ENCODE data around the gene GM2A. TPM values are rescaled to one million over a fixed set of nuclear protein-coding genes. Genes with fewer than 3 reads are reported as not detected.

Gene GM2A
- total and polyA plus RNA-seq, 2 donors (not counting 1 experiment from before 2014, with no cell fraction given): 29.8 to 82.7 TPM

DNA sequence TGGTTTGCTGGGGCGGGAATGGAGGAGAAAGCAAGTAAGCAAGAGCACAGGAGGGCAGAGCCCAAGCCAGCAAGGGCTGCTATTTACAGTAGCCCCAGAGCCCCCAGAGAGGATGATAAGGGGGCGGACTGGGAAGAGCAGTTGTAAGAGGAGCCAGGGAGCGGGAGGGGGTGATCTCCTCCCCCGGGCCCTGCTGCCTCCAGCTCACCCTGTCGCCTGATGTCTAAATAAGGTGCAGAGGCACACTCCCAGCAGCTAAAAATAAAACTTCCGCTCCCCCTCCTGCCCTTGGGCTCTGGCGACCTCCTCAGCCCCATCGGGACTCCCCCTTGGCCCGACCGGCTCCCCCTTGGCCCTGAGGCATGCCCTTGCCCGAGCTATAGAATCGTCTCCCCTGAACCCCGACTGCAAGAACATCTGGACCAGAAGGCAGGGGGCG lies 14.7 kb upstream of the GM2A start:
- WGBS (ENCODE audit: insufficient coverage): 6% methylated on average over 13 of the region's 14 CpGs
- intact Hi-C loops (cut with micrococcal nuclease): loop anchor here (1.0 to 2.0 kb wide), 4 partner anchors 14 to 114 kb away; partner anchors contain the start of genes ANXA6 and CCDC69
- Mint-ChIP-seq H3K27me3 (no peaks in the 10 kb centered on the region), H3K27ac (peak overlapping the region; percentile 74), H3K4me1 (peaks cover 95% of the 10 kb centered on the region), H3K4me3 (peak overlapping the region; percentile 84), H3K9me3 (ENCODE audit: insufficient read depth) (no peaks in the 10 kb centered on the region)
- Histone ChIP-seq H3K4me3 (ENCODE audit: control extremely low read depth in 1 of 5, extremely low read depth in 1 of 5, insufficient read depth in 1 of 5, low read depth in 2 of 5, low read length in 4 of 5) (peak overlapping the region in 4 of 5 experiments; percentile 4 to 48 (median 19)), H3K36me3 (replicated peaks in 1 of 2; ENCODE audit: control extremely low read depth in 1 of 2, control insufficient read depth in 1 of 2, extremely low read depth in 1 of 2, insufficient read depth in 2 of 2, low read length in 1 of 2) (no peaks in the 10 kb centered on the region), H3K4me2 (replicated peaks; ENCODE audit: low read depth, low read length, poor library complexity, severe bottlenecking) (peak overlapping the region; percentile 79), H2AFZ (ENCODE audit: insufficient read depth, low read depth, low read length, poor library complexity, severe bottlenecking) (peak overlapping the region; percentile 74), H3K9ac (ENCODE audit: low read length) (peak overlapping the region; percentile 34), H3K27me3 (replicated peaks in 1 of 4; ENCODE audit: control extremely low read depth in 1 of 4, control insufficient read depth in 3 of 4, insufficient read depth in 4 of 4, low read length in 3 of 4) (no peaks in the 10 kb centered on the region), H3K79me2 (ENCODE audit: control insufficient read depth, insufficient read depth, low read length) (peaks cover 17% of the 10 kb centered on the region), H3K9me3 (ENCODE audit: control extremely low read depth in 1 of 3, control insufficient read depth in 2 of 3, insufficient read depth in 1 of 3, low read length in 2 of 3) (no peaks in the 10 kb centered on the region), H3K4me1 (ENCODE audit: control insufficient read depth in 2 of 2, insufficient read depth in 2 of 2, low read length in 2 of 2) (peaks cover 89 to 90% of the 10 kb centered on the region in 2 donors), H4K20me1 (ENCODE audit: control insufficient read depth, insufficient read depth, low read length, poor library complexity, severe bottlenecking) (no peaks in the 10 kb centered on the region), H3K27ac (ENCODE audit: low read length in 2 of 2) (peak overlapping the region; percentile 73 to 80)
- POLR2A ChIA-PET: interaction anchor here (0.5 to 2.9 kb wide), 8 partner anchors 9 to 113 kb away, joined by 4 to 29 read pairs (median 8); partner anchors contain the start of genes CCDC69 and GM2A
- no peak for TF ChIP-seq EZH2 (IDR thresholded peaks at IDR 0.05; ENCODE audit: borderline replicate concordance, insufficient read depth, low read depth, low read length, poor library complexity, severe bottlenecking)
- TF ChIP-seq, protein P1, sequence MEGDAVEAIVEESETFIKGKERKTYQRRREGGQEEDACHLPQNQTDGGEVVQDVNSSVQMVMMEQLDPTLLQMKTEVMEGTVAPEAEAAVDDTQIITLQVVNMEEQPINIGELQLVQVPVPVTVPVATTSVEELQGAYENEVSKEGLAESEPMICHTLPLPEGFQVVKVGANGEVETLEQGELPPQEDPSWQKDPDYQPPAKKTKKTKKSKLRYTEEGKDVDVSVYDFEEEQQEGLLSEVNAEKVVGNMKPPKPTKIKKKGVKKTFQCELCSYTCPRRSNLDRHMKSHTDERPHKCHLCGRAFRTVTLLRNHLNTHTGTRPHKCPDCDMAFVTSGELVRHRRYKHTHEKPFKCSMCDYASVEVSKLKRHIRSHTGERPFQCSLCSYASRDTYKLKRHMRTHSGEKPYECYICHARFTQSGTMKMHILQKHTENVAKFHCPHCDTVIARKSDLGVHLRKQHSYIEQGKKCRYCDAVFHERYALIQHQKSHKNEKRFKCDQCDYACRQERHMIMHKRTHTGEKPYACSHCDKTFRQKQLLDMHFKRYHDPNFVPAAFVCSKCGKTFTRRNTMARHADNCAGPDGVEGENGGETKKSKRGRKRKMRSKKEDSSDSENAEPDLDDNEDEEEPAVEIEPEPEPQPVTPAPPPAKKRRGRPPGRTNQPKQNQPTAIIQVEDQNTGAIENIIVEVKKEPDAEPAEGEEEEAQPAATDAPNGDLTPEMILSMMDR (IDR thresholded peaks at IDR 0.05): no peak
- DNase-seq (peak; percentile 66), ATAC-seq (ENCODE audit: low read depth) (peak; percentile 60)
- CTCF ChIA-PET: interaction anchor here (0.8 to 14.0 kb wide), 39 partner anchors 9 to 437 kb away, joined by 3 to 299 read pairs (median 8); partner anchors contain the start of genes ANXA6, CCDC69 and GM2A

DNA sequence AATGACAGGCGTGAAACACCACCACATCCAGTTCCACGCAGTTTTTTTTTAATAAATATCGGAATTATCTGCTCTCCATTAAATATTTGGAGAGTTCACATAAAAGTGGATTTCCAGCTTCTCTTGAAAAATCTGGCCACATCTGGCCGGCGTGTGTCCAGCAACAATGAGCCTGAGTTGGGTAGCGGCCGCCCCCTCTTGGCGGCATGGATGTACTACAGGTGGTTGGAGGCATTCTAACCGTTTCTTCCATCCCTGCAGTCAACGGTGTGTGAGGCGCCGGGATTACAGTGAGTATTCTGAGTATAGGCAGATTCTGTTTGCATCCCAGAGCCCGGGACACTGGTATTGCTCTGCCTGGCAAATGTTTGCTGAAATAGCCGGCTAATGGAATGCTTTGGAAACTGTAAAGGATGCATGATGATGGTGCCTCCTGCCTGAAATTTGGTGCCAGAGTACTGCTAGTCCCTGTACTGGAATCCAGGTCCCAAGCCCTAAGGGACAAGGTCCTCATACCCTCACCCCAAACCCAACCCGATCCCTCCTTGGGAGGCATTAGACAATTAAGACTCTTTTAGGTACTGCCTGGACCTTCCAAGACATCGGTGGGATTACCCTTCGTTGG lies 13.6 kb upstream of the GM2A start:
- peak overlapping the region; percentile 79 for H3K4me2 ChIP-seq (replicated peaks; ENCODE audit: low read depth, low read length, poor library complexity, severe bottlenecking)

More for the DNA sequence above, 13.6 kb upstream of the GM2A start:
- intact Hi-C loops (cut with micrococcal nuclease): loop anchor here (1.0 to 2.0 kb wide), 4 partner anchors 43 to 188 kb away; partner anchors contain the start of gene ANXA6
- Histone ChIP-seq H3K9ac (ENCODE audit: low read length) (no peak overlapping the region), H3K27me3 (replicated peaks in 1 of 4; ENCODE audit: control extremely low read depth in 1 of 4, control insufficient read depth in 3 of 4, insufficient read depth in 4 of 4, low read length in 3 of 4) (no peaks in the 10 kb centered on the region), H2AFZ (ENCODE audit: insufficient read depth, low read depth, low read length, poor library complexity, severe bottlenecking) (peak overlapping the region; percentile 13), H3K4me1 (ENCODE audit: control insufficient read depth in 2 of 2, insufficient read depth in 2 of 2, low read length in 2 of 2) (peaks cover 81 to 82% of the 10 kb centered on the region in 2 donors), H3K79me2 (ENCODE audit: control insufficient read depth, insufficient read depth, low read length) (peaks cover 27% of the 10 kb centered on the region), H3K27ac (ENCODE audit: low read length in 2 of 2) (no peak overlapping the region), H4K20me1 (ENCODE audit: control insufficient read depth, insufficient read depth, low read length, poor library complexity, severe bottlenecking) (no peaks in the 10 kb centered on the region), H3K9me3 (ENCODE audit: control extremely low read depth in 1 of 3, control insufficient read depth in 2 of 3, insufficient read depth in 1 of 3, low read length in 2 of 3) (no peaks in the 10 kb centered on the region), H3K36me3 (replicated peaks in 1 of 2; ENCODE audit: control extremely low read depth in 1 of 2, control insufficient read depth in 1 of 2, extremely low read depth in 1 of 2, insufficient read depth in 2 of 2, low read length in 1 of 2) (no peaks in the 10 kb centered on the region), H3K4me3 (ENCODE audit: control extremely low read depth in 1 of 5, extremely low read depth in 1 of 5, insufficient read depth in 1 of 5, low read depth in 2 of 5, low read length in 4 of 5) (peak overlapping the region in 2 of 5 experiments; percentile 7 to 20)
- DNase-seq (peak; percentile 66), ATAC-seq (ENCODE audit: low read depth) (peak; percentile 64)
- Mint-ChIP-seq H3K27ac (peak overlapping the region; percentile 82), H3K4me1 (peaks cover 95% of the 10 kb centered on the region), H3K4me3 (peak overlapping the region; percentile 84), H3K27me3 (no peaks in the 10 kb centered on the region), H3K9me3 (ENCODE audit: insufficient read depth) (no peaks in the 10 kb centered on the region)
- no peak for TF ChIP-seq EZH2 (IDR thresholded peaks at IDR 0.05; ENCODE audit: borderline replicate concordance, insufficient read depth, low read depth, low read length, poor library complexity, severe bottlenecking)
- TF ChIP-seq, protein P1 (IDR thresholded peaks at IDR 0.05): peak; percentile 99
- WGBS (ENCODE audit: insufficient coverage): 19% methylated on average over 16 of the region's 17 CpGs
- POLR2A ChIA-PET: interaction anchor here (0.6 to 2.9 kb wide), 6 partner anchors 16 to 114 kb away, joined by 3 to 29 read pairs (median 9); partner anchors contain the start of gene CCDC69
- CTCF ChIA-PET: interaction anchor here (0.6 to 14.0 kb wide), 37 partner anchors 8 to 438 kb away, joined by 3 to 299 read pairs (median 8); partner anchors contain the start of genes ANXA6, CCDC69 and GM2A

Data from B cell (primary cell).